HG02885 (cell line): Measurements from ENCODE around the gene SOX8.

ENCODE experiments used
- ATAC-seq: cut with Tn5 transposase; IDR thresholded peaks from one replicate; pipeline ENCODE4 v1.9.1; 2021; ENCODE audit warnings: mild to moderate bottlenecking; ENCODE audit not compliant: unreplicated experiment, poor library complexity

The SOX8 gene

GRCh38 chr16:985646-986400 is 4.3 kb downstream of the SOX8 start:
- ATAC-seq = no peak

- no peak for ATAC-seq
These were observed 4.8 kb downstream of the SOX8 start for GRCh38 chr16:986411-986810.

GRCh38 chr16:986925-987582 is 5.5 kb downstream of the SOX8 start:
- no peak for ATAC-seq

DNA sequence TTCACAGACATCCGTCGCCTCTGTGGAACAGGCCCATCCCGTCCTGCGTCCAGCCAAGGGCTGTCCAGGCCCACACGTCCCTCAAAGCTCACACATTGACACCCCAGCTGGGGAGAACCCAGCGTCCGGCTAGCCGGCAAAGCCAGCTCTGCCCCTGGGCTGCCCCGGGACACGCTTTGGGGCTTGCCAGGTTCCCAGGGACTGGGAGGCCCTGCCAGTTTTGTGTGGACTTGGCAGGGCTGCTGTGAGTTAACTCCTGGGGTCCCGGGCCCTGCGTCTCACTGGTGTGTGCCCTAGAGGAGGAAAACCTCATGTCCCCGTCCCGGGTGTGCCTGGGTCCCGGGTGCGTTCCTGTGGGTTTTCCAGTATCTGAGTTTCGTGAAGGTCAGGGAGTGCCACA is 6.3 kb downstream of the SOX8 start:
- ATAC-seq = no peak

- no peak for ATAC-seq
These were observed 7.1 kb downstream of the SOX8 start for GRCh38 chr16:988471-989353.

- no peak for ATAC-seq
These were observed 7.8 kb downstream of the SOX8 start for GRCh38 chr16:989354-989814.

GRCh38 chr16:990516-991291 is 9.1 kb downstream of the SOX8 start:
- no peak for ATAC-seq

GRCh38 chr16:991345-991744 is 9.8 kb downstream of the SOX8 start:
- no peak for ATAC-seq

- ATAC-seq = no peak
These were observed 10.2 kb downstream of the SOX8 start for GRCh38 chr16:991773-992172.

GRCh38 chr16:993731-994130 is 12.2 kb downstream of the SOX8 start:
- ATAC-seq = no peak

GRCh38 chr16:995087-995486 is 13.5 kb downstream of the SOX8 start:
- ATAC-seq = no peak

DNA sequence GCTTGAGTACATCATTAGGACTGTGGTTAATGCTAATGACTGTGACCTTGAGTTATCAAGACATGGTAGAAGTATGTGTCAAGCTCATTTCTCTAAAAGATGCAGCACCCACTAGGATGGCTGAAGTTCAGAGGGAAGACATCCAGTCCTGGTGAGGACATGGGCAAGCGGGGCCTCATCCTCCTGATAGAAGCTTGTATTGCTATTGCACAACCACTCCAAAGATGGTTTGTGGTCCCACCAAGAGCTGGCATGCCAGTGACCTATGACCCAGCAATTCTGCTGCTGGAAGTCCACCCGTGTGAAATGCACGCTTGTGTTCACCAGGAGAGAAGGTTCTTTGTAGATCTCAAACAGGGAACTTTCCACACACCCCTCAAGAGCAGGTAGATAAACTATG is 14.2 kb downstream of the SOX8 start:
- ATAC-seq = no peak

DNA sequence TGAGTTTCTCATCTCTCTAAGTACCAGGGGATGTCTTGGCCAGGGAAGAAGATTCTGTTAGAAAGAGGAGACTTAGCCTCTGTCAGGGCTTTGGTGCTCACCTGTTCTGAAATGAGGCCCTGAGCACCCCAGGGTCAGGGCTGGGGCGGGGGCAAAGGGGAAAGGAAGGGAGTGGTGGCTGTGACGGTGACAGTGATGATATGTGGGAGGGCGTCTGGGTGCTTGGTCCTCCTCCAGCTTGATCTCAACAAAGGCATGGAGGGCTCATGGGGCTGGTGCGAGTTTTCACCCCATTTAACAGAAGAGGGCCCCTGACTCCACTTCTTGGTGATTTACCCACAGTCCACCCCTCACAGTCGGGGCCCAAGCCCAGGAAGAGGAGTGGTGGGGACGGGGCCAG is 15.1 kb downstream of the SOX8 start:
- no peak for ATAC-seq

DNA sequence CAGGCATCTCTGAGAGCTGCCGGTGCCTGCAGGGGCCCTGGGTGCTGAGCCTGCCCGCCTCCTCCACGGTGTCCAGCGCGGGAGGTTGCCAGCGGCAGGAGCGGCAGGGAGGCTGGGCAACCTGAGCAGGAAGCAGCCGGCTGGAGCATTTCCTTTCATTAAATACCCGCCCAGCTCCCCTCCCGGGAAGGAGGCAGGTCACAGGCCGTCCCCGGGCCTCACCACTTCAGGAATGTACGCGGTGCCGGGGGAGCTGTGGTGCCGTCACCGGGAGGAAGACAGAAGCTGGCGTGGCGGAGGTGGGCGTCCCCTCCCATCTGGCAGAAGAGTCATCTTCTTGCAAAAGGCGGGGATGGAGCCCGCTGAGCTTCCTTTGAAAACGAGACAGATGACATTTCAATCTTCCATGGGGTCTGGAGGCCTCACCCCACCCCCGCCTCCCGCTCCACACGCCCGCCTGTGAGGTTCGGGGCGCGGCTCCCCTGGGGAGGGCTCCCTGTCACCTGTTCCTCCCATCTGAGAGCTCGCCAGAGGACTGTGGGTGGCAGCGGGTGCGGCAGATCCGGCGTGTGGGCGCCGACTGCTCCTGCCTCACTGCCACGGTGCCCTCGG is 16.0 kb downstream of the SOX8 start:
- no peak for ATAC-seq

DNA sequence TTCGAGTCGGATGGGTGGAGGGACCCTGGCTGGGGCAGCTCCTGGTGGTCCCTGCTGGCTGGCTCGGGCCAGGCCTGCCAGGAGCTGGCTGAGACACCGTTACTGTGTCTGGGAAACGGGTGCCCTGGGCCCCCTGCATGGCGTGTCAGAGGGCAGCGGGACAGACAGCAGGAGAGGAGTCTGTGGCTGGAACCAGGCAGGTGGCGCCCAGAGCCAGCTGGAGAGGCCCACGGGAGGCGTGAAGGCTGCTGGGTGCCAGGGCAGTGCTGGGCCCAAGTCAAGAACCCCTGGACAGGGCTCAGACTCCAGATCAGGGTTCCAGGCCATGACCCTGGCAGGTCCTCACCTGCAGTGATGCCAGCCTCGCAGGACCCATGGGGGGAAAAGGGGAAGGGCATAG is 16.6 kb downstream of the SOX8 start:
- ATAC-seq = no peak

GRCh38 chr16:998615-999014 is 17.0 kb downstream of the SOX8 start:
- no peak for ATAC-seq

DNA sequence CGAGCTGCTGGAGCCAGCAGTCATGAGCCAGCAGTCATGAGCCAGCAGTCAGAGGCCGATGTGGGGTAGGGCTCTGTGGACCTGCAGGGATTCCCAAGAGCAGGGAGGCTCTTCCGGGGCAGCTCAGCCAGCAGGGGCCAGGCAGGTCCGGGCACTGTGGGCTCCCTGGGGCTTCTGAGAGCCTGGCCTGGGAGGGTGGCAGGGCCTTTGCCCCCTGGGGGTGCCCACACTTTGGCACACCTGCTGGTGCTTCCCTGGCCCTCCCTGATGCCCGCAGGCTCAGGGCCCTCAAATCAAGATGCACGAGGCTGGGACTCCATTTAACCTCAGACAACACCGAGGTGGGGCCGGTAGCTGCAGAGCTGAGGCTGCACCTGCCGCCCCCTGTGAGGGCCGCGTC is 18.1 kb downstream of the SOX8 start:
- ATAC-seq = no peak

- ATAC-seq = no peak
These were observed 19.0 kb downstream of the SOX8 start for GRCh38 chr16:1000608-1001007.

DNA sequence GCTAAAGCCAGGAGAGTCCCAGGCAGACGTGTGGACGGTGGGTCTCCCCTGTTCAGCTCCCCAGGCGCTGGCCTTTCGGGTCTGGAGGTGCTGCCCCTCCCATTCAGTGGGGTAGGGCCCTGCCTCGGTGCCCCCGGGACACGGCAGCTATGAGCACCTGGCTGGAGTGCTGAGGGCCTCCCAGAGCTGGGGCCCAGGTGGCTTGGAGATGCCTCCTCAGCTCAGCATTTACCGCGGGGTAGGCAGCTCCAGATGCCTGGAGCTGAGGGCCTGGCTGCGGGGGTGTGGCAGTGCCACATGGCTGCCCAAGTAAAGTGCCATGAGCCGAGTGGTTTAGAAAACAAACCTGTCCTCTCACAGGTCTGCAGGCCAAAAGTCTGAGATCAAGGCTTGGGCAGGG is 19.5 kb downstream of the SOX8 start:
- ATAC-seq = no peak
